Thoracic aorta (tissue), 2 donors: ENCODE data around the gene ASIC1. TPM values are rescaled to one million over a fixed set of nuclear protein-coding genes. Genes with fewer than 3 reads are reported as not detected.

Experiments used
- ATAC-seq: fragments of 150-250 bp; one replicate; pipeline ENCODE4 v1.8.0; 2017; ENCODE audit warnings: low read depth; ENCODE audit not compliant: insufficient number of reproducible peaks, low FRiP score
- DNase-seq: peaks from one replicate; pipeline ENCODE4 v3.0.0-alpha.2; 2020; ENCODE audit warnings: low spot score
- H3K27ac ChIP-seq, 2 donors: fragments of 200-600 bp; sonication (generic); 1 replicate in 1 of 2; 2 replicates in 1 of 2; pipeline ENCODE4 v1.5.1; 2016; ENCODE audit warnings: mild to moderate bottlenecking in 2 of 2, moderate library complexity in 2 of 2
- H3K27me3 ChIP-seq: fragments of 200-600 bp; sonication (generic); replicated peaks from 2 replicates; pipeline ENCODE4 v1.6.0; 2016; ENCODE audit warnings: mild to moderate bottlenecking; ENCODE audit not compliant: insufficient read depth
- H3K36me3 ChIP-seq: fragments of 200-600 bp; sonication (generic); one replicate; pipeline ENCODE4 v1.5.1; 2016
- H3K4me1 ChIP-seq, 2 donors: fragments of 200-600 bp; sonication (generic); 1 replicate in 1 of 2; 2 replicates in 1 of 2; pipeline versions ENCODE4 v1.5.1 to v1.6.0; 2016; ENCODE audit warnings: low read depth in 2 of 2, mild to moderate bottlenecking in 1 of 2; ENCODE audit not compliant: control insufficient read depth in 1 of 2
- H3K4me3 ChIP-seq: fragments of 200-600 bp; sonication (generic); 2 replicates; pipeline ENCODE4 v1.5.1; 2016; ENCODE audit warnings: mild to moderate bottlenecking
- H3K9me3 ChIP-seq: fragments of 200-600 bp; sonication (generic); 2 replicates; pipeline ENCODE4 v1.5.1; 2016
- CTCF ChIP-seq: fragments of 200-600 bp; sonication (generic); IDR thresholded peaks from one replicate; pipeline ENCODE4 v1.5.1; 2019; ENCODE audit warnings: antibody characterized with exemption
- total RNA-seq, 2 donors: library from RNA; depleted of rRNA; stranded (reverse); fragments of >200 nt; gene quantifications; one replicate each; pipeline versions ENCODE4 v1.1.0 to v1.2.3, GENCODE V29; 2016

Gene ASIC1
- total RNA-seq, 2 donors from 2014 or later = not detected

GRCh38 chr12:50047693-50048250 lies 9.6 kb upstream of the ASIC1 start:
- Histone ChIP-seq H3K36me3 (no peaks in the 10 kb centered on the region), H3K4me3 (no peak overlapping the region), H3K27ac (no peak overlapping the region), H3K9me3 (no peaks in the 10 kb centered on the region), H3K4me1 (peaks cover 0 to 7% of the 10 kb centered on the region in 2 donors), H3K27me3 (no peaks in the 10 kb centered on the region)
- no peak for ATAC-seq
- no peak for TF ChIP-seq CTCF
- DNase-seq = no peak

- ATAC-seq (no peak), DNase-seq (no peak)
- no peak for TF ChIP-seq CTCF
- Histone ChIP-seq H3K36me3 (no peaks in the 10 kb centered on the region), H3K27me3 (no peaks in the 10 kb centered on the region), H3K4me1 (peaks cover 0 to 7% of the 10 kb centered on the region in 2 donors), H3K27ac (no peak overlapping the region), H3K9me3 (no peaks in the 10 kb centered on the region), H3K4me3 (no peak overlapping the region)
These were observed 7.9 kb upstream of the ASIC1 start for GRCh38 chr12:50049254-50050118.

GRCh38 chr12:50050119-50050385 lies 7.3 kb upstream of the ASIC1 start:
- ATAC-seq = no peak
- H3K9me3 ChIP-seq = no peaks in the 10 kb centered on the region
- TF ChIP-seq CTCF = no peak

DNA sequence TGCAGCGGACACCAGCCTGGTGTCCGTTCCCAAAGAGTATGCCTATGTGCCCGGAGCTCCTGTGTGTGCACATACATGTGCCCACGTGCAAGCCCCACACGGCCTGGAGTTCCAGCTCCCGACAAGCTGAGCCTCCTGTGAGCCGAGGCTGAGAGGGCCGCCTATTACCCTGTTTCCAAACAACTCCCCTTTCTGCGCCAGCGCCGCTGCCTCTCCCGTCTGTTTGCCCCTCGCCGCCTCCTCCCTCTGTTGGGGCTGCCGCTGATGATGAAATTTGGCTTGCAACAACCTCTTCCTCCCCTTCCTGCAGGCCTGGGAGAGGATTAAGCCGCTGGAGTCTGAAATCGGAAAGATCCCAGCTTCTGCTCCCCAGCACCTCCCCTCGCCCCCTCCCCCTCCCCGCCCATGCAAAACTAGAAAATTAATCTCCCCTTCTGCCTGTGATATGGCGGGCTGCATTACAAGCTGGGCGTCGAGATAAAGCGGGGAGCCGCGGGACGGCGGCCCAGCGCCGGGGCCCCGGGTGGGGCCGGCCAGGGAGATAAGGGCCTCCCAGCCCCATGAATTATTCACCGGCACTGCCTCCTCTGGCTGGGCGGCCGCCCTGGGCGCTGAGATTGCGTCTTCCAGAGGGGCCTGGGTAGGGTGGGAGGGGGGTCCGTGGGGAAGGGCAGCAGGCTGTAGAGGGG lies 6.8 kb upstream of the ASIC1 start:
- no peak for TF ChIP-seq CTCF
- Histone ChIP-seq H3K4me3 (peak overlapping the region; percentile 63), H3K9me3 (no peaks in the 10 kb centered on the region), H3K27ac (no peak overlapping the region), H3K27me3 (no peaks in the 10 kb centered on the region), H3K4me1 (peaks cover 0 to 7% of the 10 kb centered on the region in 2 donors), H3K36me3 (no peaks in the 10 kb centered on the region)
- DNase-seq (no peak), ATAC-seq (no peak)

More at GRCh38 chr12:50050119-50050385, 7.3 kb upstream of the ASIC1 start:
- Histone ChIP-seq H3K36me3 (no peaks in the 10 kb centered on the region), H3K27ac (no peak overlapping the region), H3K27me3 (no peaks in the 10 kb centered on the region), H3K4me3 (no peak overlapping the region), H3K4me1 (peaks cover 0 to 7% of the 10 kb centered on the region in 2 donors)
- no peak for DNase-seq

DNA sequence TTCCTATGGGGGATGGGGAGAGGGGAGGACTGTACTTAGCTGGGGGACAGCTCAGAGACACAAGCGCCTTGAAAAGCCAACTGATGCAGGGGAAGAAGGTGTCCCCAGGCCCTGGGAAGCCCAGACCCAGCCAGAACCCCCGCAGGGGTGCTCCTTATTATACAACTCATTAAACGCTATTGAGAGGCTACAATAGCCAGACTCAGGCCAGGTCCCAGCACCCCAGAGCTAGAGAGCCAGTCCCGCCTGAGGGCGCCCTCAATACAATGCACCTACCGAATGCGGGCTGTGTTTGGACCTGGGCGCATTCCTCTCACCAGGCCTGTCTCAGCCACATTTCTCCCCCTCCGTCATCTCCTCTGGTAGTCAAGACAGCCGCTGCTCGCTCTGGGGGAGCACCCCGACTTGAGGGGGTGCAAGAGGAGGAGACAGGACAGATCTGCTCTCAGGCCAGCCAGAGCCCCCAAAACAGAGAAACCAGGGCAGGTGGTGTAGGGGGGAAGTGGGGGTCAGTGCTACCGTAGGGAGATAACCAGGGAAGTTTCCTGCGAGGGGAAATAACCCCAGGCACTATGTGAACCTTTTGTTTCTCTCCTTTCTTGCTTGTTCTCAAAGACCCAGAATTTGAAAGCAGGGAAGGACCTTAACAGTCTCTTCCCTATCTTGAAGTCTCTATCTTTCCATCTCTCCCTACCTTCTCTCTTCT lies 6.1 kb upstream of the ASIC1 start:
- no peak for ATAC-seq
- H3K4me3 ChIP-seq = no peak overlapping the region
- H3K27ac ChIP-seq = no peak overlapping the region

More for the DNA sequence above, 6.1 kb upstream of the ASIC1 start:
- Histone ChIP-seq H3K4me1 (peaks cover 5 to 14% of the 10 kb centered on the region in 2 donors), H3K36me3 (no peaks in the 10 kb centered on the region), H3K27me3 (no peaks in the 10 kb centered on the region), H3K9me3 (no peaks in the 10 kb centered on the region)
- no peak for TF ChIP-seq CTCF
- no peak for DNase-seq
